Heart right ventricle (tissue), 16 donors: ENCODE data around the gene FBXO33. TPM values are rescaled to one million over a fixed set of nuclear protein-coding genes. Genes with fewer than 3 reads are reported as not detected.

Experiments
- ATAC-seq, 8 donors: fragments of 200-7000 bp; cut with Tn5 transposase; one replicate each; pipeline ENCODE4 v1.9.1; 2020; ENCODE audit warnings: mild to moderate bottlenecking in 8 of 8, moderate library complexity in 8 of 8, moderate number of reproducible peaks in 1 of 8
- DNase-seq, 2 donors: peaks; one replicate each; pipeline ENCODE4 v3.0.0-alpha.2; 2020
- H3K27ac ChIP-seq, 10 donors: fragments of 200-600 bp; sonication (generic) in 2 of 10; one replicate each; pipeline versions ENCODE4 v1.5.0 to v1.8.0; 2020 to 2022; ENCODE audit warnings: mild to moderate bottlenecking in 3 of 10
- H3K27me3 ChIP-seq, 7 donors: fragments of 200-600 bp; one replicate each; pipeline ENCODE4 v1.8.0; 2021 to 2022; ENCODE audit warnings: mild to moderate bottlenecking in 2 of 7
- H3K36me3 ChIP-seq, 9 donors: fragments of 200-600 bp; sonication (generic) in 1 of 9; one replicate each; pipeline versions ENCODE4 v1.5.0 to v1.8.0; 2020 to 2022; ENCODE audit warnings: mild to moderate bottlenecking in 2 of 9
- H3K4me1 ChIP-seq, 9 donors: fragments of 200-600 bp; sonication (generic) in 1 of 9; one replicate each; pipeline versions ENCODE4 v1.5.0 to v1.8.0; 2020 to 2022; ENCODE audit warnings: mild to moderate bottlenecking in 4 of 9
- H3K4me3 ChIP-seq, 10 donors: fragments of 200-600 bp; sonication (generic) in 2 of 10; one replicate each; pipeline versions ENCODE4 v1.5.0 to v1.8.0; 2020 to 2022; ENCODE audit warnings: mild to moderate bottlenecking in 7 of 10, moderate library complexity in 2 of 10
- H3K9me3 ChIP-seq, 11 donors: fragments of 200-600 bp in 10 of 11; sonication (generic) in 2 of 11; one replicate each; pipeline versions ENCODE4 v1.5.0 to v1.8.0; 2013 to 2022; ENCODE audit warnings: mild to moderate bottlenecking in 2 of 11, control low read depth in 1 of 11, moderate library complexity in 1 of 11
- WGBS, 2 donors: extraction: QIAGEN DNeasy Blood & Tissue Kit; methylation state at CpG; one replicate each; pipeline ENCODE4 v1.1.7; 2013; ENCODE audit warnings: inconsistent platforms in 1 of 2; 5-methylcytosine and 5-hydroxymethylcytosine counted together
- intact Hi-C, 10 donors: fragments of 100-400 bp; cut with DNase I; formaldehyde crosslinking; loops; one replicate each; pipeline versions ENCODE4 v1.11.1 to v1.14.2; 2022
- long read RNA-seq, 3 donors: library from polyadenylated mRNA; unstranded; transcript quantifications; one replicate each; pipeline ENCODE4 v2.0.0, GENCODE V29; 2020 to 2021
- polyA plus RNA-seq, 2 donors: library from polyadenylated mRNA; stranded (reverse); fragments of 200-250 nt; gene quantifications; one replicate each; pipeline ENCODE4 v1.2.3, GENCODE V29; 2013
- total RNA-seq, 10 donors: library from RNA; stranded (reverse); fragmentation: NEBNext Ultra II Directional in 3 of 10; extraction: Animal tissue kit (Norgen Biotek cat#: 25700) in 3 of 10; gene quantifications; one replicate each; pipeline versions ENCODE4 v1.2.1 to v1.2.4, GENCODE V29; 2021 to 2023
- TF ChIP-seq, protein P1 (sequence below), 9 donors: fragments of 200-600 bp; sonication (generic) in 2 of 9; IDR thresholded peaks; one replicate each; pipeline versions ENCODE4 v1.5.0 to v1.8.0; 2021 to 2022; ENCODE audit warnings: antibody characterized with exemption in 9 of 9, mild to moderate bottlenecking in 5 of 9, moderate library complexity in 1 of 9
- donor health status: Arrhythmogenic right ventricular cardiomyopathy.
- donor health status: ischemic (EF 13 %, LVEDD 7.1; RV severe dilation, severe dysfunction).
- donor health status: healthy with polysubstance abuse.
- donor health status: DM: no; HTN: yes; CAD: no.
- donor health status: DM: no; HTN: no; CAD: no.
- donor health status: ischemic (EF 25% LVEDD 6.9; RV normal size, moderate dysfunction).
- donor health status: ischemic (EF 25% LVEDD 5.7; RV mildly dilated, moderate dysfunction).
- donor health status: healthy.
- donor health status: DM: yes; HTN: yes; CAD: no.
- donor health status: Ischemic cardiomyopathy.
- donor health status: ischemic (EF 35%, LVEDD 5.7; RV mildly dilated, moderate dysfunction).
- donor health status: nonischemic (EF 11% LVEDD 7.7; RV severe dilation, severe dysfunction).
- donor health status: DM: yes; HTN: yes; CAD: no.
- donor health status: PGD.
- donor health status: ischemic (EF 29% LVEDD 5.4; RV normal size, mild dysfunction).
- donor health status: nonischemic (EF 23%, LVEDD 6.1; RV moderate dilation, normal function).

Gene FBXO33, protein sequence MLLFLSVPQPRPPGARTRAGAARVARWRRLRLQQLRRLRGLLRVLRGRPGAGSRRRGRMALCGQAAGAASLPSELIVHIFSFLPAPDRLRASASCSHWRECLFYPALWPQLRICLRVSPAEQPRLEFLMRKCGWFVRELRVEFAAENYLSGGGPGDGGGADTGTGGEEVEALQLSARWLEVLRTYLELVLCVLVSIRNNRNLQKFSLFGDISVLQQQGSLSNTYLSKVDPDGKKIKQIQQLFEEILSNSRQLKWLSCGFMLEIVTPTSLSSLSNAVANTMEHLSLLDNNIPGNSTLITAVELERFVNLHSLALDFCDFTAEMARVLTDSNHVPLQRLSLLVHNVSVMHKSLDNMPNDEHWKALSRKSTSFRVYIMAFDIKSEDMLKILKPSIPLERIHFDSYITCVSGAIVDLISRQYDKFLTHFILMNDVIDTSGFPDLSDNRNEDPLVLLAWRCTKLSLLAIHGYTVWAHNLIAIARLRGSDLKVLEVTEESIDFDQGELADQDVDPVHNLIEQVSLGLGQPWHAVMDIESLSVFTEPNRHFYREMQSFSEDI
- total RNA-seq (1 to 10 TPM; 3.0 to 6.8 (median 5.1) TPM), polyA plus RNA-seq (1 to 10 TPM; 2.8 to 2.9 TPM)
- long read RNA-seq, donor 1, transcript FBXO33-201 (4 exons, 3,853 nt) = major isoform, 9 of 9 reads
- long read RNA-seq, donor 1, partial matches to known transcripts = 0 of 9 reads
- long read RNA-seq, donor 1, other reads (novel, unspliced or antisense) = 0 of 9 reads
- long read RNA-seq, donor 2, partial matches to known transcripts = 1 of 6 reads
- long read RNA-seq, donor 2, other reads (novel, unspliced or antisense) = 0 of 6 reads
- long read RNA-seq, donor 3 = 0 reads

DNA sequence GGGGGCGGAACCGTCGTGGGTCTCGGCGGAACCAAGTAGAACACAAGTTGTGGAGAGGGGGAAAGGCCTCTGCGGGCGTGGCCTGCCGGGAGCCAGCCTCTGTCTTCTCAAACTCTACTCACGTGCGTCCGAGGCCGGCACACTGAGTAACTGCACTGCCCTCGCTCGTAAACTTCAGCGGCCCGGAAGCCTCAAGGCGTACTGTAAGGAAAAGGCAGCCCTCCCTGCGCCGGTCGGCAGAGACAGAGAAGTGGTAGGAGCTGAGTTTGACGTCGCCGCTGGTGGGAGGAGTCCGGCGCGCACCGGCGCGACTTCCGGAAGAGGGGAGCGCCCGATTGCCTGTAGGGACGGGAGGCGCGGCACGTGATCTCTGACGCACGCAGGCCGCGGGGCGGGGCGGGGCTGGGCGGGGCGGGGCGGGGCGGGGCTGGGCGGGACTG lies at the start of gene FBXO33:
TSS of gene FBXO33 (minus strand) at position 255 of the 440 bp plus-strand sequence. CDS start 271 bp downstream, outside the sequence.
- Histone ChIP-seq H3K27ac (peak within 1 kb of the TSS; percentile 94 to 100 (median 98)), H3K9me3 (no peaks in the 10 kb centered on the region), H3K4me3 (peak within 1 kb of the TSS; percentile 75 to 99 (median 96)), H3K4me1 (peaks cover 0 to 46% (median 34%) of the 10 kb centered on the region in 9 donors), H3K27me3 (no peaks in the 10 kb centered on the region), H3K36me3 (no peaks in the 10 kb centered on the region)
- TF ChIP-seq, protein P1, sequence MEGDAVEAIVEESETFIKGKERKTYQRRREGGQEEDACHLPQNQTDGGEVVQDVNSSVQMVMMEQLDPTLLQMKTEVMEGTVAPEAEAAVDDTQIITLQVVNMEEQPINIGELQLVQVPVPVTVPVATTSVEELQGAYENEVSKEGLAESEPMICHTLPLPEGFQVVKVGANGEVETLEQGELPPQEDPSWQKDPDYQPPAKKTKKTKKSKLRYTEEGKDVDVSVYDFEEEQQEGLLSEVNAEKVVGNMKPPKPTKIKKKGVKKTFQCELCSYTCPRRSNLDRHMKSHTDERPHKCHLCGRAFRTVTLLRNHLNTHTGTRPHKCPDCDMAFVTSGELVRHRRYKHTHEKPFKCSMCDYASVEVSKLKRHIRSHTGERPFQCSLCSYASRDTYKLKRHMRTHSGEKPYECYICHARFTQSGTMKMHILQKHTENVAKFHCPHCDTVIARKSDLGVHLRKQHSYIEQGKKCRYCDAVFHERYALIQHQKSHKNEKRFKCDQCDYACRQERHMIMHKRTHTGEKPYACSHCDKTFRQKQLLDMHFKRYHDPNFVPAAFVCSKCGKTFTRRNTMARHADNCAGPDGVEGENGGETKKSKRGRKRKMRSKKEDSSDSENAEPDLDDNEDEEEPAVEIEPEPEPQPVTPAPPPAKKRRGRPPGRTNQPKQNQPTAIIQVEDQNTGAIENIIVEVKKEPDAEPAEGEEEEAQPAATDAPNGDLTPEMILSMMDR (IDR thresholded peaks at IDR 0.05) = no peak
- peak; percentile 96 to 97 for DNase-seq
- intact Hi-C loops = loop anchor here in 7 of 10 donors (2.0 to 10.0 kb wide), 8 partner anchors 165 to 330 kb away; partner anchors contain the start of genes SEC23A (in 4 of the 7), TRAPPC6B (in 3 of the 7) and PNN (in 2 of the 7)
- peak; percentile 95 to 97 (median 95) for ATAC-seq
- 0% methylated on average over 30 to 47 of the region's 47 CpGs for WGBS, 2 donors

DNA sequence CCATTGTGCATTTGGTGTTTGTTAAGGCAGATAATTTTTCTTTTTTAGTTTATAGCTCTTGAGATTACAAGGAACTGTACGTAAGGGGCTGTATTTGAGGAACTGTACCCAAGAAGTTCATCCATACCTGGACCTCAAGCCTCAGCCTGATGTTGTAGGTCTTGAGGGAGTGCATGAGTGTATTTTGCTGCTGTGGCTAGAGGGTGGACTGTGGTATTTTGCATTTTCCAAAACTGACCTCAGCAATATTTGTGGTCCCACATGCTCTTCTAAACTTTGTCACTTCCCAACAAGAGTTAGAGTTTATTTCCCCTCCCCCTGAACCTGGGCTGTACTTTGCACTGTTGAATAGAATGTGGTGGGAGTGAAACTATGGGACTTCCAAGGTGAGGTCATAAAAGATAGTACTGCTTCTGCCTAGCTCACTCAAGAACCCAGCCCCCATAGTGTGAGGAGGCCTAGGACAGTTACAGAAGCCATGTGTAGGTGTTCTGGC lies 42.2 kb upstream of the FBXO33 start:
- DNase-seq = no peak
- WGBS, 2 donors = 96 to 100% methylated on average over 1 of the region's 1 CpG
- ATAC-seq = no peak
- no peak overlapping the region for H3K27ac ChIP-seq
- no peaks in the 10 kb centered on the region for H3K4me1 ChIP-seq
- intact Hi-C loops = no loop called here
- peaks cover 0 to 19% (median 0%) of the 10 kb centered on the region in 11 donors for H3K9me3 ChIP-seq
- H3K27me3 ChIP-seq = no peaks in the 10 kb centered on the region
- H3K4me3 ChIP-seq = no peak overlapping the region
- no peaks in the 10 kb centered on the region for H3K36me3 ChIP-seq
- TF ChIP-seq, protein P1 (IDR thresholded peaks at IDR 0.05) = no peak

DNA sequence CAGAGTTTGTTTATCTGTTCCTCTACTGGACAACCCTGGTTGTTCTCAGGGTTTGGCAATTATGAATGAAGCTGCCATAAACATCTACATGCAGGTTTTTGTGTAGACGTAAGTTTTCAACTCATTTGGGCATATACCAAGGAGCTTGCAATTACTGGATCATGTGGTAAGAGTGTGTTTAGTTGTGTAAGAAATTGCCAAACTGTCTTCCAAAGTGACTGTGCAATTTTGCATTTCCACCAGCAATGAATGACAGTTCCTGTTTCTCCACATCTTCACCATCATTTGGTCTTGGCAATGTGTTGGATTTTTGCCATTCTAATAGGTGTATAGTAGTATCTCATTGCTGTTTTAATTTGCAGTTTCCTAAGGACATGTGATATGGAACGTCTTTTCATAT lies 39.8 kb upstream of the FBXO33 start:
- no peaks in the 10 kb centered on the region for H3K27me3 ChIP-seq
- H3K4me1 ChIP-seq = no peaks in the 10 kb centered on the region
- 88 to 90% methylated on average over 2 of the region's 2 CpGs for WGBS, 2 donors
- DNase-seq = no peak
- H3K4me3 ChIP-seq = no peak overlapping the region
- no peak for ATAC-seq
- no peaks in the 10 kb centered on the region for H3K36me3 ChIP-seq
- peaks cover 0 to 17% (median 0%) of the 10 kb centered on the region in 11 donors for H3K9me3 ChIP-seq
- TF ChIP-seq, protein P1 (IDR thresholded peaks at IDR 0.05) = no peak
- H3K27ac ChIP-seq = no peak overlapping the region
- intact Hi-C loops = no loop called here
